HepG2 (cell line): Measurements from ENCODE around the gene RNPS1.

ENCODE experiments used
- FOXO1 ChIP-seq: sonication (generic); formaldehyde crosslinking; IDR thresholded peaks from 2 replicates; pipeline ENCODE4 v1.4.0; 2020; ENCODE audit warnings: missing genetic modification reagents
- HES4 ChIP-seq: sonication (generic); formaldehyde crosslinking; IDR thresholded peaks from 2 replicates; pipeline ENCODE4 v1.9.0; 2021; ENCODE audit warnings: mild to moderate bottlenecking, missing genetic modification reagents, borderline replicate concordance
- MYC ChIP-seq: sonication (generic); formaldehyde crosslinking; IDR thresholded peaks from 2 replicates; pipeline ENCODE4 v1.9.0; 2021; ENCODE audit warnings: missing genetic modification reagents, borderline replicate concordance
- PHF21A ChIP-seq: sonication (generic); formaldehyde crosslinking; IDR thresholded peaks from 2 replicates; pipeline ENCODE4 v1.5.0; 2020; ENCODE audit warnings: mild to moderate bottlenecking, missing genetic modification reagents
- PRMT3 ChIP-seq: sonication (generic); formaldehyde crosslinking; IDR thresholded peaks from 2 replicates; pipeline ENCODE4 v1.8.1; 2022; ENCODE audit warnings: low read depth, mild to moderate bottlenecking, moderate library complexity, missing genetic modification reagents, borderline replicate concordance
- RFX3 ChIP-seq: IDR thresholded peaks from 2 replicates; pipeline ENCODE4 v1.6.1; 2016; ENCODE audit warnings: missing biosample characterization, missing genetic modification reagents
- SP5 ChIP-seq: IDR thresholded peaks from 2 replicates; pipeline ENCODE4 v1.6.1; 2016; ENCODE audit warnings: low read depth, borderline replicate concordance
- TCF7L2 ChIP-seq: IDR thresholded peaks from 2 replicates; pipeline ENCODE4 v1.6.1; 2011; ENCODE audit warnings: mild to moderate bottlenecking, low read depth, low read length, moderate library complexity
- ZNF550 ChIP-seq: sonication (generic); formaldehyde crosslinking; IDR thresholded peaks from 2 replicates; pipeline ENCODE4 v1.4.0; 2020; ENCODE audit warnings: mild to moderate bottlenecking, missing genetic modification reagents, borderline replicate concordance
- TF ChIP-seq, protein P1 (sequence below), 2 experiments: sonication (generic) in 1 of 2; formaldehyde crosslinking in 1 of 2; IDR thresholded peaks; 2 replicates each; pipeline versions ENCODE4 v1.5.1 to v1.6.1; 2011 to 2020; ENCODE audit warnings: borderline replicate concordance in 1 of 2, low read depth in 1 of 2, low read length in 1 of 2, mild to moderate bottlenecking in 1 of 2, missing genetic modification reagents in 1 of 2, moderate library complexity in 1 of 2
- TF ChIP-seq, protein P2 (sequence below): sonication (generic); formaldehyde crosslinking; IDR thresholded peaks from 2 replicates; pipeline ENCODE4 v1.4.0; 2020; ENCODE audit warnings: missing genetic modification reagents
- TF ChIP-seq, protein P3 (sequence below): sonication (generic); formaldehyde crosslinking; IDR thresholded peaks from 2 replicates; pipeline ENCODE4 v1.5.0; 2020; ENCODE audit warnings: mild to moderate bottlenecking, low read depth, missing genetic modification reagents, borderline replicate concordance
- TF ChIP-seq, protein P4 (sequence below): sonication (generic); formaldehyde crosslinking; IDR thresholded peaks from 2 replicates; pipeline ENCODE4 v1.5.0; 2020; ENCODE audit warnings: mild to moderate bottlenecking, missing genetic modification reagents, moderate library complexity

DNA sequence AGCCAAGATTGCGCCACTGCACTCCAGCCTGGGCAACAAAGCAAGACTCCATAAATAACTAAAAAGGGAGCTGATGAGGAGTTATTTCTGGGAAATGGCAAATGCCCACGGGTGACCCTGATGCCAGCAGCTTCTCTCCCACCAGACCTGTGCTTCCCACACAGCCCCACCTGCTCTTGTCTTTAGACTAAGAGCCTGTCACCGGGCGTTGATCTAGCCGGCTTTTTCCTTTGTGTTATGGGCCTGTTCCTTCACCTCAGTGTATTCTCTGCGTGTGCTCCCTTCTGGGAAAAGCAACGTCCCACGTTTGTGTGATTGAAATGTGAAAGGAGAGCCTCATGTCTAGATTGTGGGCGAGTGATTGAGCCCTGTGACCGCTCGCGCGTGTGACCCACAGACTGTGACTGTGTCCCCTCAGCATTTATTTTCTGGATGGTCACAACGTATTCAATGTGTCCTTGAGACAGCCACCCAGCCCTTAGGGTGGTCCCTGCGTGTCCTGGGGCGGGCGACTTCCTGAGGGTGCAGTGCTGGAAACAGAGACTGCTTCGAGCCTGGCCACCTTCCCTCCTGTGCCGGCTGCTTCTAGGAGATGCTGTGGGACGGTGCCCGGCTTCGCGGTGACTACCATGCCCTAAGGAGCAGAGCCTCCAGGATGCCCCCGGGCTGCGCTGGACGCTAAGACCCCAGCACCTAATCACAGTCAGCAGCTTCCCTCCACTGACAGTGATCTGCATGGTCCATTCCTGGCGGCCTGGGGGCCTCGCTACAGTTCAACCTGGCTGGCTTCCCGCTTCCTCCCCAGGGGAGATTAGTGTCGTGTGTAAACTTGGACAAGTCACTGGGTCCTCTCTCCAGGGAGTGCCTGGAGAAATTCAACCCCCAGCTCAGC is 7.8 kb upstream of the RNPS1 start:
- TF ChIP-seq, protein P1, sequence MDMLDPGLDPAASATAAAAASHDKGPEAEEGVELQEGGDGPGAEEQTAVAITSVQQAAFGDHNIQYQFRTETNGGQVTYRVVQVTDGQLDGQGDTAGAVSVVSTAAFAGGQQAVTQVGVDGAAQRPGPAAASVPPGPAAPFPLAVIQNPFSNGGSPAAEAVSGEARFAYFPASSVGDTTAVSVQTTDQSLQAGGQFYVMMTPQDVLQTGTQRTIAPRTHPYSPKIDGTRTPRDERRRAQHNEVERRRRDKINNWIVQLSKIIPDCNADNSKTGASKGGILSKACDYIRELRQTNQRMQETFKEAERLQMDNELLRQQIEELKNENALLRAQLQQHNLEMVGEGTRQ (IDR thresholded peaks at IDR 0.05; ENCODE audit: low read depth, low read length), result no peak
- TF ChIP-seq, protein P1 (CRISPR knock-in tag; IDR thresholded peaks at IDR 0.05; ENCODE audit: borderline replicate concordance), result no peak
- TF ChIP-seq HES4 (CRISPR knock-in tag) (no peak), RFX3 (CRISPR knock-in tag) (no peak), FOXO1 (CRISPR knock-in tag) (no peak), PRMT3 (CRISPR knock-in tag) (no peak), SP5 (CRISPR knock-in tag) (no peak), TCF7L2 (no peak), MYC (CRISPR knock-in tag) (no peak), ZNF550 (no peak), PHF21A (CRISPR knock-in tag) (no peak)
- TF ChIP-seq, protein P2, sequence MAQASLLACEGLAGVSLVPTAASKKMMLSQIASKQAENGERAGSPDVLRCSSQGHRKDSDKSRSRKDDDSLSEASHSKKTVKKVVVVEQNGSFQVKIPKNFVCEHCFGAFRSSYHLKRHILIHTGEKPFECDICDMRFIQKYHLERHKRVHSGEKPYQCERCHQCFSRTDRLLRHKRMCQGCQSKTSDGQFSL (CRISPR knock-in tag), result no peak
- TF ChIP-seq, protein P3, sequence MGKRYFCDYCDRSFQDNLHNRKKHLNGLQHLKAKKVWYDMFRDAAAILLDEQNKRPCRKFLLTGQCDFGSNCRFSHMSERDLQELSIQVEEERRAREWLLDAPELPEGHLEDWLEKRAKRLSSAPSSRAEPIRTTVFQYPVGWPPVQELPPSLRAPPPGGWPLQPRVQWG (CRISPR knock-in tag), result no peak
- TF ChIP-seq, protein P4, sequence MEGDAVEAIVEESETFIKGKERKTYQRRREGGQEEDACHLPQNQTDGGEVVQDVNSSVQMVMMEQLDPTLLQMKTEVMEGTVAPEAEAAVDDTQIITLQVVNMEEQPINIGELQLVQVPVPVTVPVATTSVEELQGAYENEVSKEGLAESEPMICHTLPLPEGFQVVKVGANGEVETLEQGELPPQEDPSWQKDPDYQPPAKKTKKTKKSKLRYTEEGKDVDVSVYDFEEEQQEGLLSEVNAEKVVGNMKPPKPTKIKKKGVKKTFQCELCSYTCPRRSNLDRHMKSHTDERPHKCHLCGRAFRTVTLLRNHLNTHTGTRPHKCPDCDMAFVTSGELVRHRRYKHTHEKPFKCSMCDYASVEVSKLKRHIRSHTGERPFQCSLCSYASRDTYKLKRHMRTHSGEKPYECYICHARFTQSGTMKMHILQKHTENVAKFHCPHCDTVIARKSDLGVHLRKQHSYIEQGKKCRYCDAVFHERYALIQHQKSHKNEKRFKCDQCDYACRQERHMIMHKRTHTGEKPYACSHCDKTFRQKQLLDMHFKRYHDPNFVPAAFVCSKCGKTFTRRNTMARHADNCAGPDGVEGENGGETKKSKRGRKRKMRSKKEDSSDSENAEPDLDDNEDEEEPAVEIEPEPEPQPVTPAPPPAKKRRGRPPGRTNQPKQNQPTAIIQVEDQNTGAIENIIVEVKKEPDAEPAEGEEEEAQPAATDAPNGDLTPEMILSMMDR (CRISPR knock-in tag), result no peak
